GM19395 (cell line): ENCODE data around the gene GAREM1.
"Not testable (repeated sequence)": the region's sequence is repeated elsewhere in the genome, so short reads cannot be mapped to it uniquely, and the experiment has no call there.

ENCODE experiments used
- ATAC-seq: cut with Tn5 transposase; IDR thresholded peaks from one replicate; pipeline ENCODE4 v1.9.1; 2021; ENCODE audit warnings: mild to moderate bottlenecking, moderate library complexity; ENCODE audit not compliant: unreplicated experiment

Gene GAREM1

GRCh38 chr18:32371384-32371783 lies 99.3 kb downstream of the GAREM1 start:
- no peak for ATAC-seq

- no peak for ATAC-seq
Measured at GRCh38 chr18:32368991-32369390, 101.7 kb downstream of the GAREM1 start.

GRCh38 chr18:32368170-32368569 lies 102.5 kb downstream of the GAREM1 start:
- ATAC-seq, result no peak

GRCh38 chr18:32366586-32367538 lies 103.8 kb downstream of the GAREM1 start:
- no peak for ATAC-seq

GRCh38 chr18:32362484-32362883 lies 108.2 kb downstream of the GAREM1 start:
- ATAC-seq, result no peak

GRCh38 chr18:32360682-32361345 lies 109.9 kb downstream of the GAREM1 start:
- ATAC-seq, result no peak

GRCh38 chr18:32358529-32358928 lies 112.2 kb downstream of the GAREM1 start:
- ATAC-seq, result no peak

GRCh38 chr18:32358075-32358474 lies 112.6 kb downstream of the GAREM1 start:
- ATAC-seq, result no peak

- ATAC-seq, result no peak
Measured at GRCh38 chr18:32355896-32356295, 114.8 kb downstream of the GAREM1 start.

- ATAC-seq, result no peak
Measured at GRCh38 chr18:32354518-32354917, 116.2 kb downstream of the GAREM1 start.

- ATAC-seq, result no peak
Measured at GRCh38 chr18:32353257-32353656, 117.4 kb downstream of the GAREM1 start.

- no peak for ATAC-seq
Measured at GRCh38 chr18:32351032-32351431, 119.7 kb downstream of the GAREM1 start.

GRCh38 chr18:32349728-32350395 lies 120.8 kb downstream of the GAREM1 start:
- ATAC-seq, result no peak

- ATAC-seq, result no peak
Measured at GRCh38 chr18:32346671-32347070, 124.0 kb downstream of the GAREM1 start.

- no peak for ATAC-seq
Measured at GRCh38 chr18:32343634-32344033, 127.0 kb downstream of the GAREM1 start.

- not testable (repeated sequence) for ATAC-seq
Measured at GRCh38 chr18:32341112-32341511, 129.6 kb downstream of the GAREM1 start.

- ATAC-seq, result no peak
Measured at GRCh38 chr18:32339045-32339444, 131.6 kb downstream of the GAREM1 start.

- no peak for ATAC-seq
Measured at GRCh38 chr18:32337821-32338220, 132.9 kb downstream of the GAREM1 start.

- ATAC-seq, result no peak
Measured at GRCh38 chr18:32337347-32337746, 133.3 kb downstream of the GAREM1 start.

- ATAC-seq, result no peak
Measured at GRCh38 chr18:32335228-32335627, 135.5 kb downstream of the GAREM1 start.

- ATAC-seq, result no peak
Measured at GRCh38 chr18:32333781-32334180, 136.9 kb downstream of the GAREM1 start.

- ATAC-seq, result no peak
Measured at GRCh38 chr18:32332708-32333107, 138.0 kb downstream of the GAREM1 start.
